ENCODE data around the gene TMC5. TPM values are rescaled to one million over a fixed set of nuclear protein-coding genes. Genes with fewer than 3 reads are reported as not detected.

TMC5 gene
- total RNA-seq, 4 donors from 2014 or later: 0.19 TPM; not detected in 3

DNA sequence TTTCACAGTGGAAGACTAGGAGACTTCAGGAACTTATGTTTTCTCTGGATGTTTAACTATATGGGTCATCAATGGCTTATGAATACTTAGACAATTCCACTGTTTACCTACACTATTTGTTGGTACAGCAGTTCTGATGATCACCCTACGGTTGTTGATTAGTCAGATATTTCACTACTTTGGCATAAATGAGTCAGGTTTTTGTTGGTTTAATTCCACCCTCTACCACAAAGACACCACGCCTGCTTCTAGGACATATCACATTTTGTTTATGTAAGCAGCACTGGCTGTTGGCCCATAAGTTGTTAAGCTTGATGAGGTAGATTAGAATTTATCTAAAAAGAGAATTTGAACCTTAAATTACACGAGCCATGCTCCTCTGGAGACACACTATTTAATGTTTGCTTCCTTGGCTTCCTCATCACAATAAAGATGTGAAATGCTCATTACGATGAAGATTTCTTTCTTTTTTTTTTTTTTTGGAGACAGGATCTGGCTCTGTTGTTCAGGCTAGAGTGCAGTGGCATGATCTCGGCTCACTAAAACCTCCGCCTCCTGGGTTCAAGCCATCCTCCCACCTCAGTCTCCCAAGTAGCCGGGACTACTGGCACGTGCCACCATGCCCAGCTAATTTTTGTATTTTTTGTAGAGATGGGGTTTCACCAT is 99.9 kb downstream of the TMC5 start:
- TF ChIP-seq, protein P1, sequence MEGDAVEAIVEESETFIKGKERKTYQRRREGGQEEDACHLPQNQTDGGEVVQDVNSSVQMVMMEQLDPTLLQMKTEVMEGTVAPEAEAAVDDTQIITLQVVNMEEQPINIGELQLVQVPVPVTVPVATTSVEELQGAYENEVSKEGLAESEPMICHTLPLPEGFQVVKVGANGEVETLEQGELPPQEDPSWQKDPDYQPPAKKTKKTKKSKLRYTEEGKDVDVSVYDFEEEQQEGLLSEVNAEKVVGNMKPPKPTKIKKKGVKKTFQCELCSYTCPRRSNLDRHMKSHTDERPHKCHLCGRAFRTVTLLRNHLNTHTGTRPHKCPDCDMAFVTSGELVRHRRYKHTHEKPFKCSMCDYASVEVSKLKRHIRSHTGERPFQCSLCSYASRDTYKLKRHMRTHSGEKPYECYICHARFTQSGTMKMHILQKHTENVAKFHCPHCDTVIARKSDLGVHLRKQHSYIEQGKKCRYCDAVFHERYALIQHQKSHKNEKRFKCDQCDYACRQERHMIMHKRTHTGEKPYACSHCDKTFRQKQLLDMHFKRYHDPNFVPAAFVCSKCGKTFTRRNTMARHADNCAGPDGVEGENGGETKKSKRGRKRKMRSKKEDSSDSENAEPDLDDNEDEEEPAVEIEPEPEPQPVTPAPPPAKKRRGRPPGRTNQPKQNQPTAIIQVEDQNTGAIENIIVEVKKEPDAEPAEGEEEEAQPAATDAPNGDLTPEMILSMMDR (IDR thresholded peaks at IDR 0.05 in 4 of 5, conservative IDR thresholded peaks at IDR 0.05 in 1 of 5): no peak
- TF ChIP-seq POLR2A (IDR thresholded peaks at IDR 0.05): no peak
- no peak overlapping the region for H3K27ac ChIP-seq
- H3K4me3 ChIP-seq: no peak overlapping the region
- H3K27me3 ChIP-seq: no peaks in the 10 kb centered on the region
- H3K9me3 ChIP-seq: no peaks in the 10 kb centered on the region
- DNase-seq: no peak
- ATAC-seq: no peak
- in situ Hi-C loops (cut with MboI; ENCODE audit: low sequenced_read_pairs in 4 of 4) (loop anchor here in 1 of 4 donors (10.0 to 25.0 kb wide), 2 partner anchors 433 to 730 kb away; partner anchors contain the start of gene RPS15A), intact Hi-C loops (cut with DNase I; ENCODE audit: low total_unique reads) (no loop called here)
- H3K4me1 ChIP-seq: peaks cover 14 to 16% of the 10 kb centered on the region in 2 donors
- peaks cover 0 to 31% of the 10 kb centered on the region in 2 donors for H3K36me3 ChIP-seq

DNA sequence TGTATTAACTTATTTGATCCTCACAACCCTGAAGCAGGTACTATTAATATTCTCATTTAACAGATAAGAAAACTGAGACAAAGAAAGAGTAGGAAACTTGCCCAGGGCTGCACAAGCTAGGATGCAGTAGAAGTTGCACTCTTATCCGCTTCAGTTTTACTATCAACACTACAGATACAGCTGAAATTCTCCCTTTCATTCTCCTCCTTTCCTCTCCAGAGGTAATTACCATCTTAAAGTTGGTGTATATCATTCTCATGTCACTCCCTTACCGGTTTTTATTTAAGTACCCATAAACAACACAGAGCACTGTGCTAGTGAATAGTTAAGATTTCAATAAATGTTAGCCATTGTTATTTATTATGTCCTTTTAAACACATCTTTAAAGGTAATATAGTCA is 100.7 kb downstream of the TMC5 start:
- peaks cover 16 to 18% of the 10 kb centered on the region in 2 donors for H3K4me1 ChIP-seq
- in situ Hi-C loops (cut with MboI; ENCODE audit: low sequenced_read_pairs in 4 of 4) (loop anchor here in 1 of 4 donors (10.0 to 25.0 kb wide), 2 partner anchors 434 to 731 kb away; partner anchors contain the start of gene RPS15A), intact Hi-C loops (cut with DNase I; ENCODE audit: low total_unique reads) (no loop called here)
- no peak overlapping the region for H3K4me3 ChIP-seq
- DNase-seq (no peak), ATAC-seq (no peak)
- TF ChIP-seq POLR2A (IDR thresholded peaks at IDR 0.05): no peak
- TF ChIP-seq, protein P1 (IDR thresholded peaks at IDR 0.05 in 4 of 5, conservative IDR thresholded peaks at IDR 0.05 in 1 of 5): no peak
- no peak overlapping the region for H3K27ac ChIP-seq
- H3K9me3 ChIP-seq: no peaks in the 10 kb centered on the region
- H3K27me3 ChIP-seq: no peaks in the 10 kb centered on the region
- peaks cover 0 to 31% of the 10 kb centered on the region in 2 donors for H3K36me3 ChIP-seq

DNA sequence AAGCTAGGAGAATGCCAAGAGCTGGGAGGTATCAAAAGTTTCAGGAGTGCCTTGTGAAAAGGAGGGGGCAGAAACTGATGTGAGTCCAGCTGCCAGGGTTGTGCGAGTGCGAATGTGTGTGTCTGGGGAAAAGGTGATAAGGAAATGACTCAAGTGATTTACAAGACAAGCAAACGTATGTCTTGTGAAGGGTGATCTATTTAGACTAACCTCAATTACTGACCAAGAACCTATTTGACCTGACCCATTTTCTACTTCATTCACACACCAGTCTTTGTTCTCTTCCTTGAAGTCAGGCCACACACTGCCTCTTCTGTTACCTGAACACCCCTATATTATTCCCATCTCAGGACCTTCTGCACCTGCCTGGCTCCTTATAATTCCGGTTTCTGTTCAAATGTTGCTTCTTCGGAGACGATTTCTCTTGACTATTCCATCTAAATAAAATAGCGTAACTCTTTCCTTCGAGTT is 103.2 kb downstream of the TMC5 start:
- intact Hi-C loops (cut with DNase I; ENCODE audit: low total_unique reads): loop anchor here (5.0 kb wide), 2 partner anchors 196 to 719 kb away; partner anchors contain the start of genes ARL6IP1, IQCK and KNOP1

DNA sequence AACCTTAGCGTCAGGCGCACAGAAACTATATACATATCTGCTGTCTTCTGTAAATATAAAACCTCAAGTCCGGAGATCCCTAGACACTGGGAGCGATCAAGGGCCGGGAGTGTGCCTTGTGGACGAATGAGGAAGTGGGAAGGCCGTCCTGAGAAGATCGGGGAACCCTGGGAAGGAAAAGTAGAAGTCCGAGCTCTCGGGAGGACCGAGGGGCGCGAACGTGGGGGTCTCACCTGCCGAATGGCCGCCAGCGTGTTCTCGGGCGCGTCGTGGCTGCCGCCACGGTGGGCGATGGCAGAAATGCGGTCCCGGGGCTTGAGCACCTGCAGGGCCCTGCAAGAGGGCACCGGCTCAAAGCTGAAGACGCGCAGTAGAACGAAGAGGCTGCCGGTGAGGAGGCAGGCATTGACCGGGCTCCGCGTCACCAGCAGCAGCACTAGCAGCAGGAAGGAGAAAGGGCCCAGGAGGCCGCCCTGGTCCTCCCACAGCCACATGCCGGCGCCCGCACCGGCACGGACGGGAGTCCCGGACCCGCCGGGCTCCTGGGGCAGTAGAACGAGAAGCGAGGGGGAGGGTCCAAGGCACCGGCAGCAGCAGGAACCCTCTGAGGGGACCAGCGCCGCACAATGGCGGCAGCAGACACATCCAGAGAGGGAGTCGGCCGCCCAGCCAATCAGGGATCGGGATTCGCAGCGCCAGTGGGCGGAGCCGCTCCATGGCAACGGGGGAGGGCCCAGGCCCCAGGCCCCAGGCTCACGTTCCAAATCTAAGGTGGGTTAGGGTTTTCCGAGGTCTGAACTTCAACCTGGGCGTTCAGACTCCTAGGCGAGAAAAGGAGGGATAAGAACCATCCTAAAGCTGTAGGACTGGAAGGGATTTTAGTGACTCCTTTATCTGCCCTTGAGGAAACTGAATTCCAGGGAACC is 104.1 kb downstream of the TMC5 start, which contains the start of gene GDE1:
Gene GDE1, minus strand, starts transcription at position 628 of the 926 bp plus-strand sequence. Its CDS starts 134 bp downstream, at position 494.
- TF ChIP-seq POLR2A (IDR thresholded peaks at IDR 0.05): peak; percentile 85 to 92
- TF ChIP-seq, protein P1 (IDR thresholded peaks at IDR 0.05 in 4 of 5, conservative IDR thresholded peaks at IDR 0.05 in 1 of 5): peak in 2 of 5 experiments; percentile 30 to 38
- Histone ChIP-seq H3K9me3 (no peaks in the 10 kb centered on the region), H3K27ac (peak within 1 kb of the TSS; percentile 86 to 94 (median 90)), H3K27me3 (no peaks in the 10 kb centered on the region), H3K36me3 (peaks cover 0 to 2% of the 10 kb centered on the region in 2 donors), H3K4me1 (peaks cover 28 to 30% of the 10 kb centered on the region in 2 donors), H3K4me3 (peak within 1 kb of the TSS; percentile 79 to 96 (median 92))
- in situ Hi-C loops (cut with MboI; ENCODE audit: low sequenced_read_pairs in 4 of 4): loop anchor here in 1 of 4 donors (25.0 kb wide), 1 partner anchor 734 kb away; the partner anchor contains the start of gene RPS15A
- DNase-seq (peak; percentile 89 to 93), ATAC-seq (peak; percentile 90)
- intact Hi-C loops (cut with DNase I; ENCODE audit: low total_unique reads): loop anchor here (1.0 to 5.0 kb wide), 4 partner anchors 34 to 719 kb away; partner anchors contain the start of genes ARL6IP1, COQ7, IQCK and KNOP1

More for the DNA sequence above, 103.2 kb downstream of the TMC5 start:
- no peaks in the 10 kb centered on the region for H3K9me3 ChIP-seq
- in situ Hi-C loops (cut with MboI; ENCODE audit: low sequenced_read_pairs in 4 of 4): loop anchor here in 1 of 4 donors (25.0 kb wide), 1 partner anchor 734 kb away; the partner anchor contains the start of gene RPS15A
- ATAC-seq (no peak), DNase-seq (no peak)
- TF ChIP-seq, protein P1 (IDR thresholded peaks at IDR 0.05 in 4 of 5, conservative IDR thresholded peaks at IDR 0.05 in 1 of 5): no peak
- no peak for TF ChIP-seq POLR2A (IDR thresholded peaks at IDR 0.05)
- peak overlapping the region; percentile 79 to 96 (median 92) for H3K4me3 ChIP-seq
- no peaks in the 10 kb centered on the region for H3K27me3 ChIP-seq
- peaks cover 28 to 30% of the 10 kb centered on the region in 2 donors for H3K4me1 ChIP-seq
- H3K36me3 ChIP-seq: peaks cover 0 to 11% of the 10 kb centered on the region in 2 donors
- H3K27ac ChIP-seq: peak overlapping the region; percentile 86 to 94 (median 90)

Data from gastrocnemius medialis (tissue), 4 donors.